Measurements from ENCODE around the gene PPP2R5A.

Gene PPP2R5A

GRCh38 chr1:212368073-212368484 is 82.9 kb downstream of the PPP2R5A start:
- no peaks in the 10 kb centered on the region for H3K27me3 ChIP-seq (ENCODE audit: insufficient read depth, low read length, poor library complexity)
- no peak overlapping the region for H3K9ac ChIP-seq (ENCODE audit: low read depth, low read length)
- H3K27ac ChIP-seq (ENCODE audit: low read length), result no peak overlapping the region
- peak; percentile 64 for DNase-seq
- peaks cover 5% of the 10 kb centered on the region; the same call in 1 of the 2 replicates for H3K79me2 ChIP-seq (ENCODE audit: insufficient read depth, low read length)
- no peak overlapping the region for H2AFZ ChIP-seq (ENCODE audit: low read depth, low read length)
- no peak overlapping the region for H3K4me2 ChIP-seq (ENCODE audit: insufficient read depth, low read length)
- H3K9me3 ChIP-seq (ENCODE audit: insufficient read depth, low read length, severe bottlenecking), result no peaks in the 10 kb centered on the region
- H3K36me3 ChIP-seq (ENCODE audit: insufficient read depth, low read length), result peaks cover 68% of the 10 kb centered on the region
- peak; percentile 93 for TF ChIP-seq CTCF (IDR thresholded peaks at IDR 0.05; ENCODE audit: borderline replicate concordance, extremely low read depth, low read length, poor library complexity, severe bottlenecking)
- TF ChIP-seq EZH2 (IDR thresholded peaks at IDR 0.05; ENCODE audit: borderline replicate concordance, low read depth, low read length, severe bottlenecking), result no peak
- peak; percentile 97 for ATAC-seq (ENCODE audit: insufficient read depth, low read depth)
- H3K4me1 ChIP-seq (ENCODE audit: insufficient read depth, low read length), result no peaks in the 10 kb centered on the region
- peaks cover 12% of the 10 kb centered on the region; the same call in 1 of the 2 replicates for H4K20me1 ChIP-seq (ENCODE audit: insufficient read depth, low read length)
- H3K4me3 ChIP-seq (ENCODE audit: low read depth in 1 of 2, low read length in 2 of 2), result no peak overlapping the region

GRCh38 chr1:212375986-212376385 is 90.8 kb downstream of the PPP2R5A start:
- Histone ChIP-seq H3K27ac (ENCODE audit: low read length) (no peak overlapping the region), H2AFZ (ENCODE audit: low read depth, low read length) (no peak overlapping the region), H3K27me3 (ENCODE audit: insufficient read depth, low read length, poor library complexity) (no peaks in the 10 kb centered on the region), H3K9ac (ENCODE audit: low read depth, low read length) (no peak overlapping the region), H3K9me3 (ENCODE audit: insufficient read depth, low read length, severe bottlenecking) (no peaks in the 10 kb centered on the region), H3K79me2 (ENCODE audit: insufficient read depth, low read length) (no peaks in the 10 kb centered on the region), H4K20me1 (ENCODE audit: insufficient read depth, low read length) (no peaks in the 10 kb centered on the region; the same call in 1 of the 2 replicates), H3K4me1 (ENCODE audit: insufficient read depth, low read length) (no peaks in the 10 kb centered on the region), H3K4me2 (ENCODE audit: insufficient read depth, low read length) (no peak overlapping the region), H3K4me3 (ENCODE audit: low read depth in 1 of 2, low read length in 2 of 2) (no peak overlapping the region), H3K36me3 (ENCODE audit: insufficient read depth, low read length) (peaks cover 80% of the 10 kb centered on the region)
- DNase-seq (no peak), ATAC-seq (ENCODE audit: insufficient read depth, low read depth) (no peak)
- TF ChIP-seq CTCF (IDR thresholded peaks at IDR 0.05; ENCODE audit: borderline replicate concordance, extremely low read depth, low read length, poor library complexity, severe bottlenecking) (no peak), EZH2 (IDR thresholded peaks at IDR 0.05; ENCODE audit: borderline replicate concordance, low read depth, low read length, severe bottlenecking) (no peak)

GRCh38 chr1:212377644-212378043 is 92.4 kb downstream of the PPP2R5A start:
- ATAC-seq (ENCODE audit: insufficient read depth, low read depth), result no peak
- Histone ChIP-seq H4K20me1 (ENCODE audit: insufficient read depth, low read length) (peaks cover 3% of the 10 kb centered on the region; the same call in 1 of the 2 replicates), H2AFZ (ENCODE audit: low read depth, low read length) (no peak overlapping the region), H3K36me3 (ENCODE audit: insufficient read depth, low read length) (peaks cover 89% of the 10 kb centered on the region), H3K27me3 (ENCODE audit: insufficient read depth, low read length, poor library complexity) (no peaks in the 10 kb centered on the region), H3K4me3 (ENCODE audit: low read depth in 1 of 2, low read length in 2 of 2) (no peak overlapping the region), H3K4me2 (ENCODE audit: insufficient read depth, low read length) (no peak overlapping the region), H3K79me2 (ENCODE audit: insufficient read depth, low read length) (no peaks in the 10 kb centered on the region), H3K9ac (ENCODE audit: low read depth, low read length) (no peak overlapping the region), H3K9me3 (ENCODE audit: insufficient read depth, low read length, severe bottlenecking) (no peaks in the 10 kb centered on the region), H3K27ac (ENCODE audit: low read length) (no peak overlapping the region), H3K4me1 (ENCODE audit: insufficient read depth, low read length) (no peaks in the 10 kb centered on the region)
- no peak for DNase-seq
- TF ChIP-seq EZH2 (IDR thresholded peaks at IDR 0.05; ENCODE audit: borderline replicate concordance, low read depth, low read length, severe bottlenecking), result no peak
- no peak for TF ChIP-seq CTCF (IDR thresholded peaks at IDR 0.05; ENCODE audit: borderline replicate concordance, extremely low read depth, low read length, poor library complexity, severe bottlenecking)

- ATAC-seq (ENCODE audit: insufficient read depth, low read depth), result no peak
- H3K36me3 ChIP-seq (ENCODE audit: insufficient read depth, low read length), result peaks cover 89% of the 10 kb centered on the region
- no peak overlapping the region for H2AFZ ChIP-seq (ENCODE audit: low read depth, low read length)
Measured at GRCh38 chr1:212379366-212379765, 94.2 kb downstream of the PPP2R5A start.

More at GRCh38 chr1:212379366-212379765, 94.2 kb downstream of the PPP2R5A start:
- no peaks in the 10 kb centered on the region for H3K27me3 ChIP-seq (ENCODE audit: insufficient read depth, low read length, poor library complexity)
- no peak overlapping the region for H3K4me2 ChIP-seq (ENCODE audit: insufficient read depth, low read length)
- no peak overlapping the region for H3K9ac ChIP-seq (ENCODE audit: low read depth, low read length)
- DNase-seq, result no peak
- no peaks in the 10 kb centered on the region for H3K9me3 ChIP-seq (ENCODE audit: insufficient read depth, low read length, severe bottlenecking)
- no peaks in the 10 kb centered on the region for H3K79me2 ChIP-seq (ENCODE audit: insufficient read depth, low read length)
- H3K27ac ChIP-seq (ENCODE audit: low read length), result no peak overlapping the region
- TF ChIP-seq EZH2 (IDR thresholded peaks at IDR 0.05; ENCODE audit: borderline replicate concordance, low read depth, low read length, severe bottlenecking) (no peak), CTCF (IDR thresholded peaks at IDR 0.05; ENCODE audit: borderline replicate concordance, extremely low read depth, low read length, poor library complexity, severe bottlenecking) (no peak)
- H3K4me3 ChIP-seq (ENCODE audit: low read depth in 1 of 2, low read length in 2 of 2), result no peak overlapping the region
- H4K20me1 ChIP-seq (ENCODE audit: insufficient read depth, low read length), result peaks cover 3% of the 10 kb centered on the region; the same call in 1 of the 2 replicates
- H3K4me1 ChIP-seq (ENCODE audit: insufficient read depth, low read length), result no peaks in the 10 kb centered on the region

Measured in DND-41 (cell line).